ENCODE results near the gene CDC25C.
A peak's percentile ranks its signal among the peaks of the same experiment; 100 is the strongest.

CDC25C gene

DNA sequence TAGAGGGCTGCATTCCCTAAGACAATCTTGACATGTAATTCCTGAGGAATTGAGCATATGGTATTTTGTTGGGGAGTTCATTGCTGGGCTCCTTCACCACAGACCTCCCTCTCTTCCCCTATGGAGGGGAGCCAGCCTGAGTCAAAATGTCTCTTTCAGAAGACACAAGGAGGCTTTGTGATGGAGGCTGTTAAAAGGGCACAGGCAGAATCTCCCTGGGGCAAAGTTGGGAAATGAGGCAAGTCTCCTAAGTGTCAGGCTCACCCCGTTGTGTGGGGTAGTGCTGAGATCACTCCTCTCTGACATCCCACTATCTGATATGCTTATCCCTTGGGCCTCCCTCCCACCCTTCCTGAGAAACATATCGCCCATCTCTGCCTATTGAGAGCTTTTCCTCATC is 87.8 kb downstream of the CDC25C start:
- DNase-seq: no peak
- H3K4me3 ChIP-seq (ENCODE audit: low read length): no peak overlapping the region
- H3K4me1 ChIP-seq (ENCODE audit: low read length): no peaks in the 10 kb centered on the region
- H2AFZ ChIP-seq (ENCODE audit: low read length): no peak overlapping the region
- H4K20me1 ChIP-seq (ENCODE audit: insufficient read depth, low read length): no peaks in the 10 kb centered on the region
- H3K9me2 ChIP-seq (replicated peaks; ENCODE audit: insufficient read depth, low read length): no peaks in the 10 kb centered on the region
- TF ChIP-seq EZH2 (optimal IDR thresholded peaks at IDR 0.05; ENCODE audit: low read depth, low read length) (no peak), EZH2phosphoT487 (IDR thresholded peaks at IDR 0.05; ENCODE audit: low read length) (no peak)
- TF ChIP-seq, protein P1, sequence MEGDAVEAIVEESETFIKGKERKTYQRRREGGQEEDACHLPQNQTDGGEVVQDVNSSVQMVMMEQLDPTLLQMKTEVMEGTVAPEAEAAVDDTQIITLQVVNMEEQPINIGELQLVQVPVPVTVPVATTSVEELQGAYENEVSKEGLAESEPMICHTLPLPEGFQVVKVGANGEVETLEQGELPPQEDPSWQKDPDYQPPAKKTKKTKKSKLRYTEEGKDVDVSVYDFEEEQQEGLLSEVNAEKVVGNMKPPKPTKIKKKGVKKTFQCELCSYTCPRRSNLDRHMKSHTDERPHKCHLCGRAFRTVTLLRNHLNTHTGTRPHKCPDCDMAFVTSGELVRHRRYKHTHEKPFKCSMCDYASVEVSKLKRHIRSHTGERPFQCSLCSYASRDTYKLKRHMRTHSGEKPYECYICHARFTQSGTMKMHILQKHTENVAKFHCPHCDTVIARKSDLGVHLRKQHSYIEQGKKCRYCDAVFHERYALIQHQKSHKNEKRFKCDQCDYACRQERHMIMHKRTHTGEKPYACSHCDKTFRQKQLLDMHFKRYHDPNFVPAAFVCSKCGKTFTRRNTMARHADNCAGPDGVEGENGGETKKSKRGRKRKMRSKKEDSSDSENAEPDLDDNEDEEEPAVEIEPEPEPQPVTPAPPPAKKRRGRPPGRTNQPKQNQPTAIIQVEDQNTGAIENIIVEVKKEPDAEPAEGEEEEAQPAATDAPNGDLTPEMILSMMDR (IDR thresholded peaks at IDR 0.05; ENCODE audit: low read length): no peak
- H3K4me2 ChIP-seq (ENCODE audit: low read depth, low read length): no peak overlapping the region
- no peaks in the 10 kb centered on the region for H3K79me2 ChIP-seq (ENCODE audit: low read length)
- H3K9ac ChIP-seq (ENCODE audit: low read length): no peak overlapping the region
- H3K36me3 ChIP-seq (replicated peaks; ENCODE audit: insufficient read depth, low read length): no peaks in the 10 kb centered on the region
- no peak overlapping the region for H3K27ac ChIP-seq (ENCODE audit: low read length)
- peaks cover 6% of the 10 kb centered on the region; the same call in 1 of the 2 replicates for H3K27me3 ChIP-seq (replicated peaks; ENCODE audit: insufficient read depth, low read length)
- no peaks in the 10 kb centered on the region for H3F3A ChIP-seq (ENCODE audit: insufficient read depth, low read length)
- H3K9me3 ChIP-seq (replicated peaks; ENCODE audit: insufficient read depth, low read length): no peaks in the 10 kb centered on the region

DNA sequence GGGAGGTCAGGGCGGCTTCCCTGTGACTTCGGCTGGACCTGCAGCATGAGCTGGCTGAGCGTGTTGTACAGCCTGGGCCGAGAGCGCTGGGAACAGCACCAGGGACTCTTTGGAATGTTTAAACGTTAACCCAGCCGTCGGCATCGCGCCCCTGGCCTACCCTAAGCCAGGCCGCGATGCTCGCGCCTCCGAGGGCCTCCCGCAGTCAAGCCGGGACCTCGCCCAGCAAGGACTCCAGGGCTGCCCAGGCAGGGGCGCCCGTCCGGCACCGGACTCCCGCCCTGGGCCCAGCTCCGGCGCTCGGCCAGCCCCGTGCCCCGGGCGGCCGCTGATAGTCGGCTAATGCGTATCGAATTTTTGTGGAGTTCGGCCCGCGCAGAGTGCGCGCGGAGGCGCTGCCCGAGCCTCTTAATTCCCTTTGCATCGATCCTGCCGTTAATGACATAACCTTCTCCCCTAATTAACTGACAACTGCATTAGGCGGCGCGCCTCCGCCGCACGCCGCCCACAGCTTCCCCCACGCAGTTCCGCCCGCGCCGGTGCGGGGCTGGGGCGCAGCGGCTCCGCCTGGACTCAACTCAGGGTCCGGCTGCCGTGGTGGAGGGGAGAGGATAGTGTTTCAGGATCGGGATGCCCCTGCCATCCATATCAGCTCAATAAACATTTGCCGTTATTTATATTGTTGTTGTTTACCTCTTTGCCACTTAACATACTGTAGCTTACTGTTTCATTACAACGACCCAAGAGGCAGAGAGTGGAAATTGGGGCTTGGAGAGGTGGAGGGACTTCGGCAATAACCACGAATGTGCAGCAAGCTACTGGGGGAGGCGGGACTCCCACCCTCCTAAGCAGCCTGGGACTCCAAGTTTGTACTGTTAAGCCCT is 89.7 kb downstream of the CDC25C start:
- no peak overlapping the region for H3K4me2 ChIP-seq (ENCODE audit: low read depth, low read length)

DNA sequence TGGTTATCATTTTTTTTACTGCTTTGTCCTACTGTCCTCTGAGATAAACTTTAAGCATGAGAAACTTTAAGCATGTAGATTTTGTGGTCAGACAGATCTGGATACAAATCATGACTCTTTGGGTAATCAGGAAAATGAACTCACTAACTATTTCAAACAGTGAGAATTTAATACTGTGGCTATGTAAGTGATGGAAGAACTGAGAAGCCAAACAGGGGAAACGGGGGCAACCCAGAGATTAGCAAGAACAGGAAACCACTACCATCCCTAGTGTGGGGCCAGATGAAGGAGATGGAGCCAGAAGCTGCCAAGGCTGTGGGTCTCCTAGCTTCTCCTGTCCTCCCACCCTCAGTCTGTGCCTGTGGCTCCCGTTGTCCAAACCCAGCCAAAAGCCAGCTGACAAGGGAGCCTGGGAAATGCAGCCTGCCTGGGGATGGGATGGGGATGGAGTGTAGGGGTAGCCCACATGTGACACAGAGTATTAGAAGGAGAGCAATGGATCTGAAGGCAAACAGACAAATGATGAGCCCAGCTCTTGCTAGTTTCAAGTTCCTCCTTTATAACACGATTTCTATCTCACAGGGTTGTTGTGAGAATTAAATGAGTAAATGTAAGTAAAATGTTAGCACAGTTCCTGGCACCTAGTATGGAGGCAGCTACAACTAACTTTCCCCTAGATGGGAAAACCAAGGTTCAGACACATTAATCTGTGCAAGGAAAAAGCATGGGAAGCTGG is 90.8 kb downstream of the CDC25C start:
- Histone ChIP-seq H3K79me2 (ENCODE audit: low read length) (no peaks in the 10 kb centered on the region), H3K27me3 (replicated peaks; ENCODE audit: insufficient read depth, low read length) (peaks cover 6% of the 10 kb centered on the region; the same call in 1 of the 2 replicates), H3K4me1 (ENCODE audit: low read length) (no peaks in the 10 kb centered on the region), H3K4me3 (ENCODE audit: low read length) (no peak overlapping the region), H3F3A (ENCODE audit: insufficient read depth, low read length) (no peaks in the 10 kb centered on the region), H2AFZ (ENCODE audit: low read length) (no peak overlapping the region), H3K9me3 (replicated peaks; ENCODE audit: insufficient read depth, low read length) (no peaks in the 10 kb centered on the region), H4K20me1 (ENCODE audit: insufficient read depth, low read length) (no peaks in the 10 kb centered on the region), H3K9me2 (replicated peaks; ENCODE audit: insufficient read depth, low read length) (no peaks in the 10 kb centered on the region), H3K9ac (ENCODE audit: low read length) (no peak overlapping the region), H3K4me2 (ENCODE audit: low read depth, low read length) (no peak overlapping the region), H3K36me3 (replicated peaks; ENCODE audit: insufficient read depth, low read length) (no peaks in the 10 kb centered on the region), H3K27ac (ENCODE audit: low read length) (no peak overlapping the region)
- DNase-seq: no peak
- no peak for TF ChIP-seq EZH2 (optimal IDR thresholded peaks at IDR 0.05; ENCODE audit: low read depth, low read length)
- TF ChIP-seq, protein P1 (IDR thresholded peaks at IDR 0.05; ENCODE audit: low read length): no peak
- no peak for TF ChIP-seq EZH2phosphoT487 (IDR thresholded peaks at IDR 0.05; ENCODE audit: low read length)

More for the DNA sequence above, 89.7 kb downstream of the CDC25C start:
- H3K9me2 ChIP-seq (replicated peaks; ENCODE audit: insufficient read depth, low read length): no peaks in the 10 kb centered on the region
- no peaks in the 10 kb centered on the region for H3K4me1 ChIP-seq (ENCODE audit: low read length)
- no peaks in the 10 kb centered on the region for H3F3A ChIP-seq (ENCODE audit: insufficient read depth, low read length)
- no peak overlapping the region for H3K4me3 ChIP-seq (ENCODE audit: low read length)
- no peak for DNase-seq
- H3K79me2 ChIP-seq (ENCODE audit: low read length): no peaks in the 10 kb centered on the region
- TF ChIP-seq EZH2 (optimal IDR thresholded peaks at IDR 0.05; ENCODE audit: low read depth, low read length): no peak
- TF ChIP-seq, protein P1 (IDR thresholded peaks at IDR 0.05; ENCODE audit: low read length): no peak
- no peak for TF ChIP-seq EZH2phosphoT487 (IDR thresholded peaks at IDR 0.05; ENCODE audit: low read length)
- H3K9ac ChIP-seq (ENCODE audit: low read length): no peak overlapping the region
- H4K20me1 ChIP-seq (ENCODE audit: insufficient read depth, low read length): no peaks in the 10 kb centered on the region
- H2AFZ ChIP-seq (ENCODE audit: low read length): 0 out of 2 replicates have a peak overlapping the region, but pooled peaks have one; percentile 23
- H3K36me3 ChIP-seq (replicated peaks; ENCODE audit: insufficient read depth, low read length): no peaks in the 10 kb centered on the region
- H3K27me3 ChIP-seq (replicated peaks; ENCODE audit: insufficient read depth, low read length): peaks cover 6% of the 10 kb centered on the region; the same call in 1 of the 2 replicates
- H3K9me3 ChIP-seq (replicated peaks; ENCODE audit: insufficient read depth, low read length): no peaks in the 10 kb centered on the region
- no peak overlapping the region for H3K27ac ChIP-seq (ENCODE audit: low read length)
